ENCODE measurements around the gene CPXM1. TPM values are rescaled to one million over a fixed set of nuclear protein-coding genes. Genes with fewer than 3 reads are reported as not detected.
"Not testable (repeated sequence)": the region's sequence is repeated elsewhere in the genome, so short reads cannot be mapped to it uniquely, and the experiment has no call there.

The CPXM1 gene
- polyA plus RNA-seq (ENCODE audit: insufficient read length in 3 of 3) = 100 to 1,000 TPM; 242 to 257 (median 256) TPM

GRCh38 chr20:2800521-2801285 lies at the start of gene CPXM1:
Gene CPXM1, minus strand, starts transcription at chr20:2800627. Its CDS starts 55 bp downstream, at chr20:2800572.
- no peak for DNase-seq (ENCODE audit: low read depth in 3 of 3, low spot score in 2 of 3)

GRCh38 chr20:2849529-2849928 lies 49.1 kb upstream of the CPXM1 start:
- no peak for DNase-seq (ENCODE audit: low read depth in 3 of 3, low spot score in 2 of 3)

- no peak for DNase-seq (ENCODE audit: low read depth in 3 of 3, low spot score in 2 of 3)
These were observed 47.4 kb upstream of the CPXM1 start for GRCh38 chr20:2847802-2848201.

GRCh38 chr20:2846698-2847097 lies 46.3 kb upstream of the CPXM1 start:
- no peak for DNase-seq (ENCODE audit: low read depth in 3 of 3, low spot score in 2 of 3)

- no peak for DNase-seq (ENCODE audit: low read depth in 3 of 3, low spot score in 2 of 3)
These were observed 45.2 kb upstream of the CPXM1 start for GRCh38 chr20:2845607-2846006.

GRCh38 chr20:2840967-2841531 lies 40.6 kb upstream of the CPXM1 start:
- peak in 1 of 3 donors; percentile 13 for DNase-seq (ENCODE audit: low read depth in 3 of 3, low spot score in 2 of 3)

GRCh38 chr20:2840138-2840966 lies 39.9 kb upstream of the CPXM1 start, which contains the start of the genes PCED1A and VPS16:
Gene PCED1A, minus strand, starts transcription at chr20:2840655. Its CDS starts 743 bp downstream, at chr20:2839912.
Gene VPS16, plus strand, starts transcription at chr20:2840745. Its CDS starts 30 bp downstream, at chr20:2840775.
- DNase-seq (ENCODE audit: low read depth in 3 of 3, low spot score in 2 of 3) = peak; percentile 70 to 77 (median 76)

- no peak for DNase-seq (ENCODE audit: low read depth in 3 of 3, low spot score in 2 of 3)
These were observed 39.3 kb upstream of the CPXM1 start for GRCh38 chr20:2839732-2840137.

GRCh38 chr20:2838847-2839671 lies 38.6 kb upstream of the CPXM1 start:
- no peak for DNase-seq (ENCODE audit: low read depth in 3 of 3, low spot score in 2 of 3)

- DNase-seq (ENCODE audit: low read depth in 3 of 3, low spot score in 2 of 3) = no peak
These were observed 37.9 kb upstream of the CPXM1 start for GRCh38 chr20:2838170-2838797.

GRCh38 chr20:2837221-2837960 lies 37.0 kb upstream of the CPXM1 start:
- no peak for DNase-seq (ENCODE audit: low read depth in 3 of 3, low spot score in 2 of 3)

GRCh38 chr20:2836035-2836434 lies 35.6 kb upstream of the CPXM1 start:
- no peak for DNase-seq (ENCODE audit: low read depth in 3 of 3, low spot score in 2 of 3)

GRCh38 chr20:2835331-2835796 lies 34.9 kb upstream of the CPXM1 start:
- DNase-seq (ENCODE audit: low read depth in 3 of 3, low spot score in 2 of 3) = no peak

GRCh38 chr20:2834401-2835110 lies 34.1 kb upstream of the CPXM1 start:
- DNase-seq (ENCODE audit: low read depth in 3 of 3, low spot score in 2 of 3) = no peak

GRCh38 chr20:2833761-2834160 lies 33.3 kb upstream of the CPXM1 start:
- no peak for DNase-seq (ENCODE audit: low read depth in 3 of 3, low spot score in 2 of 3)

GRCh38 chr20:2831206-2831605 lies 30.8 kb upstream of the CPXM1 start:
- not testable (repeated sequence) for DNase-seq (ENCODE audit: low read depth in 3 of 3, low spot score in 2 of 3)

- DNase-seq (ENCODE audit: low read depth in 3 of 3, low spot score in 2 of 3) = no peak
These were observed 28.9 kb upstream of the CPXM1 start for GRCh38 chr20:2829376-2829775.

- no peak for DNase-seq (ENCODE audit: low read depth in 3 of 3, low spot score in 2 of 3)
These were observed 26.2 kb upstream of the CPXM1 start for GRCh38 chr20:2826655-2827054.
